Skeletal muscle satellite cell (primary cell): Measurements from ENCODE around the gene NKX1-1.
"Not testable (repeated sequence)": the region's sequence is repeated elsewhere in the genome, so short reads cannot be mapped to it uniquely, and the experiment has no call there.

ENCODE experiments used
- H3K27me3 ChIP-seq: 2 replicates; pipeline ENCODE4 v1.7.0; 2013; ENCODE audit warnings: low read length; ENCODE audit not compliant: control insufficient read depth, insufficient read depth
- H3K36me3 ChIP-seq: 2 replicates; pipeline ENCODE4 v1.7.0; 2013; ENCODE audit warnings: mild to moderate bottlenecking, control low read depth, low read length; ENCODE audit not compliant: insufficient read depth
- H3K4me1 ChIP-seq: 2 replicates; pipeline ENCODE4 v1.7.0; 2013; ENCODE audit warnings: low read length; ENCODE audit not compliant: control insufficient read depth, insufficient read depth
- H3K4me2 ChIP-seq: 2 replicates; pipeline ENCODE4 v1.7.0; 2013; ENCODE audit warnings: mild to moderate bottlenecking, low read length
- H3K4me3 ChIP-seq: 2 replicates; pipeline ENCODE4 v1.7.0; 2013; ENCODE audit warnings: low read length
- H3K9ac ChIP-seq: 2 replicates; pipeline ENCODE4 v1.7.0; 2013; ENCODE audit warnings: mild to moderate bottlenecking, low read depth, low read length, moderate library complexity
- H3K9me3 ChIP-seq: replicated peaks from 2 replicates; pipeline ENCODE4 v1.7.0; 2013; ENCODE audit warnings: mild to moderate bottlenecking, control low read depth, low read length

Gene NKX1-1

GRCh38 chr4:1393866-1394265 lies 12.4 kb downstream of the NKX1-1 start:
- Histone ChIP-seq H3K27me3 (no peaks in the 10 kb centered on the region), H3K4me3 (no peak overlapping the region), H3K4me1 (no peaks in the 10 kb centered on the region), H3K4me2 (no peak overlapping the region), H3K9me3 (peaks cover 11% of the 10 kb centered on the region), H3K36me3 (peaks cover 10% of the 10 kb centered on the region), H3K9ac (no peak overlapping the region)

DNA sequence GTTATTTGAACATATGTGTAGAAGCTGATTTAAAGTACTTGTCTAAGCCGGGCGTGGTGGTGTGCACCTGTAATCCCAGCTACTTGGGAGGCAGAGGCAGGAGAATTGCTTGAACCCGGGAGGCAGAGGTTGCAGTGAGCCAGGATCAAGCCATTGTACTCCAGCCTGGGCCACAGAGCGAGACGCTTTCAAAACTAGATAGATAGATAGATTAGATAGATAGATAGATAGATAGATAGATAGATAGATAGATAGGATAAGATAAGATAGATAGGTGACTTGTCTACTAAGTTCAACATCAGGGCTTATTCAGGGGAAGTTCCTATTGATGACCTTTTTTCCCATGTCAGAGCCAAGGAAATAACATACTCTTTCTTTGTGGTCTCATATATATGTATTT lies 12.9 kb downstream of the NKX1-1 start:
- H3K4me3 ChIP-seq, H3K9ac ChIP-seq, H3K4me1 ChIP-seq, H3K27me3 ChIP-seq, H3K4me2 ChIP-seq: not testable (repeated sequence)
- Histone ChIP-seq H3K36me3 (peaks cover 14% of the 10 kb centered on the region), H3K9me3 (peaks cover 11% of the 10 kb centered on the region)

DNA sequence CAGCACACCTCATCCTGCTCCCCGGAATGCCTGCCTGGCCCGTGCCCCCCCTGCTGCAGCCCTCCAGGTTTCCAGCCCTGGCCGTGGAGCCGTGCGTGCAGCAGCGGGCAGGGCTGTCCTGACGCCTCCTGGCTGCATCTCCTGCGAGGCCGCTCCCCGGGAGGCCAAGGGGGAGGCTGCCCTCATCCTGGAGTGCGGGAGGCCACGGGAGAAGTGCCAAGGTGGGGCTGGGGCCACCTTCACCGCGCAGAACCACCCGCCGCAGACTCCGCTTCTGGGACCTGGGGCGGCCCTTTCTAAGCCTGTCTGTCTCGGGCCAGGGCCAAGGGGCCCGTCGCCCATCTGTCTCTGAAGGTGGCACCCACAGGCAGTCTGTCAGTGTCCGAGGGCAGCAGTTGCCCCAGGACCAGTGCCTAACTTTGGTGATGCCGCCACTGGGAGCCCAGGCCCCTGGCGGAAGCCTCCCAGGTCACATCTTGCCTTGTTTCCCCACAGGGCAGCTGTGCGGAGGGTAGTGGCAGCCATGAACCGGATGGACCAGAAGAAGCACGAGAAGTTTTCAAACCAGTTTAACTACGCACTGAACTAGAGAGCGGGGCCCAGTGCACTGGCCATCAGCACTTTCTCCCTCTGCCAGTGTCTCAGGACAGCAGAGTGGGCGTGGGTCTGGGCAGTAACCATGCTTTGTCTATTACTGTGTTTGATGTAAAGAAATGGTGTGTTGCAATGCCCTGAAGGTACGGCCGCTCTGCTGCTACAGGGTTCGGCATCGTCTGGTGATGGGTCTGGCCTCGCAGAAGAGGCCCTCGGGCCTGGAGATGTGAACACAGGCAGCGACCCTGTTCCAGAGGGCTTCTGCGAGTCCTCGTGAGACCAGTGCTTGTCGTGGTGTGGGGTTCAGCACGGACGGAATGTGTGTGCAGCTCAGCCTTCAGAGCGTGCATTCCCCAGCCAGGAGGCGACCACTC lies 20.6 kb downstream of the NKX1-1 start:
- Histone ChIP-seq H3K4me2 (no peak overlapping the region), H3K36me3 (peaks cover 21% of the 10 kb centered on the region), H3K9me3 (no peaks in the 10 kb centered on the region), H3K9ac (no peak overlapping the region), H3K27me3 (no peaks in the 10 kb centered on the region), H3K4me3 (no peak overlapping the region), H3K4me1 (no peaks in the 10 kb centered on the region)

- no peak overlapping the region for H3K4me3 ChIP-seq
- no peaks in the 10 kb centered on the region for H3K27me3 ChIP-seq
- H3K9me3 ChIP-seq = no peaks in the 10 kb centered on the region
- H3K36me3 ChIP-seq = peaks cover 21% of the 10 kb centered on the region
- H3K4me2 ChIP-seq = no peak overlapping the region
- H3K4me1 ChIP-seq = no peaks in the 10 kb centered on the region
- H3K9ac ChIP-seq = no peak overlapping the region
These were observed 21.4 kb downstream of the NKX1-1 start for GRCh38 chr4:1384675-1385372.

GRCh38 chr4:1383728-1384591 lies 22.3 kb downstream of the NKX1-1 start:
- no peak overlapping the region for H3K4me2 ChIP-seq
- H3K4me1 ChIP-seq = no peaks in the 10 kb centered on the region
- no peaks in the 10 kb centered on the region for H3K27me3 ChIP-seq
- no peaks in the 10 kb centered on the region for H3K9me3 ChIP-seq
- no peak overlapping the region for H3K4me3 ChIP-seq
- H3K36me3 ChIP-seq = peaks cover 18% of the 10 kb centered on the region
- H3K9ac ChIP-seq = no peak overlapping the region

DNA sequence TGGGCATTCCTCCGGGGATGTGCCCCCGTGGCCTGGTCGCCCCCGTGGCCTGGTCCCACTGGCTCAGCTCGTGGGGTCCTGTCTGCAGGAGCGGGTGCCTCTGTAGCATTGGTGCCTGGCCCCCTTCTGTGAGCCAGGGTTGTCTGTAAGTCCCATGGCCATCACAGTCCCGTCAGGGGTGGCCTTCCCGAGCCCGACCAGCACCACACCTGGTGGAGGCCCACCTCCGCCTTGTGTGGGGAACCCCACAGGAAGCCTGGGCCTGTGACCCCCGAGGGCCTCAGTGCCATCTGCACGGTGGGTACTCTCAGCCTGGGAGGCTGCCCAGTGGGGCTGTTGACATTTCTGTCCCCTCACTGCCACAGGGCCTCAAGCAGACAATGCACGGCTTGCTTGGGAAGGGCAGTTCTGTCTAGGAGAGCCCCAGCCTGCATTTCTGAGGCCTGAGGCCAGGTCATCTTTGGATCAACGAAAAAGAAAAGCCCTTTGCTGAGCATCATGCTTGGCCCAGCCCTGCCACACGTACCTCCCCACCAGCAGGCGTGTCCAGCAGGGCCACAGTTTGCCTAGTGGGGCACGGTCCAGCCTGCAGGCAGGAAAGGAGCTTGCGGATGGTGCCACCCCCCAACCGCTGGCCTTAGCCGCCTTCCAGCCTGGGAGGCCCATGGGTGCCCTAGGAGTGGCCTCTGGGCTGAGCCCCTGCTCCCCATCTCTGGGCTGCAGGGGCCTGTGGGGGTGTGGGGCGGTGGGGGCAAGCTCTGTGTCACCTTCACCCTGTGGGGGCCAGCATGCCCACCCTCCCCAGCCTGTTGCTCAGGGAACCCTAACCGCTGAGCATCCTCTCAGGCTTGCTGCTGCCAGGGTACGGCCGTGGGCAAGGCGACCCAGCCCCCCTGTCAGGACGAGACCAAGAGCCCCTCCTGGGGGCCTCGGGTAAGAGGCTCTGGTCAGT lies 23.2 kb downstream of the NKX1-1 start:
- Histone ChIP-seq H3K4me1 (no peaks in the 10 kb centered on the region), H3K4me3 (no peak overlapping the region), H3K9ac (no peak overlapping the region), H3K4me2 (no peak overlapping the region), H3K27me3 (no peaks in the 10 kb centered on the region), H3K9me3 (no peaks in the 10 kb centered on the region), H3K36me3 (peaks cover 13% of the 10 kb centered on the region)

GRCh38 chr4:1381944-1382541 lies 24.2 kb downstream of the NKX1-1 start:
- no peak overlapping the region for H3K4me2 ChIP-seq
- no peaks in the 10 kb centered on the region for H3K9me3 ChIP-seq
- peaks cover 8% of the 10 kb centered on the region for H3K36me3 ChIP-seq
- H3K27me3 ChIP-seq = no peaks in the 10 kb centered on the region
- H3K4me3 ChIP-seq = no peak overlapping the region
- no peaks in the 10 kb centered on the region for H3K4me1 ChIP-seq
- H3K9ac ChIP-seq = no peak overlapping the region

DNA sequence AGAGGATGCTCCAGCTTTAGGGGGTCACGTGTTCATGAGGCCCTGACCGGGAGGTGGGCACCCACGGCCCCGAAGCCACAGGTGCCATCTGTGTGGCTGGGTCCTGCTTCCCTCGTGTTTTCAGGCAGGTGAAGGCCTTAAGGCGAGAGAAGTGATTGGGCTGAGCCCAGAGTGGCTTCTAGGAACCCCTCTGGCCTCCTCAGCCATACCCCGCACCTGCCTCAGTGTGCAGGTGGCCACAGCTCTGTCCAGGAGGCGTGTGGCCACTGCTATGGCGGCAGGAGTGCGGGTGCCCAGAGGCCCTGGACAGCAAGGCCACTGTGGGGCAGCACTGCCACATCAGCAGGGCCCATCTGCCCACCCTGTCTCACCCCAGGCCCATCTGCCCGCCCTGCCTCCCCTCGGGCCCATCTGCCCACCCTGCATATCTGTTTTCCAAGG lies 25.0 kb downstream of the NKX1-1 start:
- no peak overlapping the region for H3K4me2 ChIP-seq
- no peak overlapping the region for H3K9ac ChIP-seq
- H3K36me3 ChIP-seq = peaks cover 6% of the 10 kb centered on the region
- H3K9me3 ChIP-seq = no peaks in the 10 kb centered on the region
- no peaks in the 10 kb centered on the region for H3K4me1 ChIP-seq
- H3K27me3 ChIP-seq = no peaks in the 10 kb centered on the region
- H3K4me3 ChIP-seq = no peak overlapping the region

DNA sequence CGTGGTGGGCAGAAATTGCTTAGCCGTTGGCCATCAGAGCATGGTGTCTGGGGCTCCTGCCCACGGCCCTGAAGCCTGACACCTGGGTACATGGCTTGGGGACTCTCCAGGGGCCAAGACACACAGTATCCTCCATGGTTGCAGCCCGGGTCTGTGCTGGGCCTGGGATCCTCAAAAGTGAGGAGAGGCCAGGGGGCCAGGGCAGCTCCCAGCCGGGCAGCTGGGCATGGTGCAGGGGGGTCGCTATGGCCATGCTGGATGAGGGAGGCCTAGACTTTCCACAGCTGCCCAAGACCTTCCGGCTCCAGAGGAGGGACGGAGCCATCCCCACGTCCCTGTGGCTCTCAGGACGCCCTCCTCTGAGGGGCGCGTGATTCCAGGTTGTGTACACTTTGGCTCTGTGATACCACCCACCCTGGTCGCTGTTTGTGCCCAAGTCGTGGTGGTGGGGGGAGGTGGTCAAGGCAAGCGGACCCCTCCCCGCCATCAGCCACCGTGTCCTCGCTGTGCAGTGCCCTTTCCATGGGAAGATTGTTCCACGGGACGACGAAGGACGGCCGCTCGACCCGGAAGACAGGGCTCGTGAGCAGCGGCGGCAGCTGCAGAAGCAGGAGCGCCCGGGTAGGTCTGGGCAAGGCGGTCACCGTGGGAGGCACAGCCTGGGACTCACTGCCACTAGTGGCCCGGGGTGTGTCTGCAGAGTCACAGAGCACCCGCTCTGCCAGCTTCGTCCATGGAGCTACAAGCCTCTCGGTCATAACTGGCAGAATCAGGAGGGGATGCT lies 25.7 kb downstream of the NKX1-1 start:
- no peak overlapping the region for H3K9ac ChIP-seq
- H3K4me1 ChIP-seq = no peaks in the 10 kb centered on the region
- H3K36me3 ChIP-seq = peaks cover under 1% of the 10 kb centered on the region
- H3K27me3 ChIP-seq = no peaks in the 10 kb centered on the region
- H3K4me3 ChIP-seq = no peak overlapping the region
- no peak overlapping the region for H3K4me2 ChIP-seq
- no peaks in the 10 kb centered on the region for H3K9me3 ChIP-seq
